GM08714 (cell line): ENCODE results near the gene UBE2L6.
"Not testable (repeated sequence)": the region's sequence is repeated elsewhere in the genome, so short reads cannot be mapped to it uniquely, and the experiment has no call there.

Source experiments
- H3K4me3 ChIP-seq: fragments of 200-500 bp; sonication (Bioruptor generic); 2 replicates; pipeline ENCODE4 v1.5.1; 2014; ENCODE audit warnings: mild to moderate bottlenecking, low read length, inconsistent platforms
- ZNF274 ChIP-seq: IDR thresholded peaks from 2 replicates; pipeline ENCODE4 v1.6.1; 2012; ENCODE audit warnings: mild to moderate bottlenecking, low read depth, low read length

UBE2L6 gene

DNA sequence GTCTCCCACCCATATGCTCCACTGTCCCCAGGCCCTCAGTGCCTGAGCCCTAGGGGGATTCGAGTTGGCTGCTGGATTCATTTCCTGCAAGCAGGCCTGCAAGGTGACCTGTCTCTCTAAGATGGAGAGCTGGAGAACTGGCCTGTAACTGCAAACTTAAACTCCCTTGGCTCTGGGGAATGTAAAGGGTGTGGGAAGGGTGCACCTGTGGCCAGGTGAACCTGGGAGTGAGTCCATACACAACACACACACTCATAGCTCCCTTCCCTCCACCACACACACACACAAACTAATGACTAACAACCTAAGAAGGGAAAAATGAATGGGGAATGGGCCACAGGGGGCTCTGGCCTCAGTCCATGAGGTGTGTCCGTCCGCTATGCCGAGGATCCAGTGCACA lies 15.5 kb downstream of the UBE2L6 start:
- no peak overlapping the region for H3K4me3 ChIP-seq
- TF ChIP-seq ZNF274, result no peak

DNA sequence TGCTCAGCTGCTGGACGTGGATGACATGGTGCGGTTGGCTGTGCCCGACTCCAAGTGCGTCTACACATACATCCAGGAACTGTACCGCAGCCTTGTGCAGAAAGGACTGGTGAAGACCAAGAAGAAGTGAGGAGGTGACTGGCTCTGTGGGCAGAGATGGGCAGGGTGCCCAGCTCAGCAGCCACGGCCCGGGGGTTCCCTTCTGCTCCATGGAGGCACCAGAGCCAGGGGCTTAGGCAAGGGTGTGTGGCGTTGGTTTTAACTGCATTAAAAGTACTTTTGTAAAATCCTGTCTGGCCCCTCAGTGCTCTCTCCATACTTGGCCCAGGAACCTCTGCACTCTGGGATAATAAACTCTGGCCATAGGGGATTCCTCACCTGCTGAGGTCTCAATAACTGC lies 17.5 kb downstream of the UBE2L6 start:
- no peak for TF ChIP-seq ZNF274

DNA sequence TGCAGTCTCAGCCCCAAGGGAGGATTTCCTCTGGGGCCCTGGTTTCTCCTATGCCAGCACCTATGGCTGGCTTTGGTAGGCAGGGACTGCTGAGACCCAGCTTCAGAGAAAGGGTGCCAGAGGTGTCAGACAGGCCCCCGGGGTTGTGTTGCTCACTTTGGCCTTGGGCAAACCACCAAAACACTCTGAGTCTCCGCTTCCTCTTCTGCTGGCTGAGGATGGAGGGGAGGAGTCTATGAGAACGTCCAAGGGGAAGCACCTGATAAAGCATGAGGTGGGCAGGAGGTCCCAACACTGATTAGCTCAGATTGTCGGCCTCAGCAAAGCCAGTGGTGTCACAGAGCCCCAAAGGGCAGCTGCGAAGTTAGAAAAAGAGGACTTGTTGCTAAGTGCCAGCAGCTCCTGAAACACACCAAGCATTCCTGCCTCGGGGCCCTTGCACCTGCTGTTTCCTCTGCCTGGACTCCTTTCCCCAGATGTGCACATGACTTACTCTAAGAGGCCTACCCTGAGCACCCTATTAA lies 19.6 kb downstream of the UBE2L6 start:
- H3K4me3 ChIP-seq, result no peak overlapping the region
- no peak for TF ChIP-seq ZNF274

More for the DNA sequence above, 17.5 kb downstream of the UBE2L6 start:
- H3K4me3 ChIP-seq, result no peak overlapping the region

DNA sequence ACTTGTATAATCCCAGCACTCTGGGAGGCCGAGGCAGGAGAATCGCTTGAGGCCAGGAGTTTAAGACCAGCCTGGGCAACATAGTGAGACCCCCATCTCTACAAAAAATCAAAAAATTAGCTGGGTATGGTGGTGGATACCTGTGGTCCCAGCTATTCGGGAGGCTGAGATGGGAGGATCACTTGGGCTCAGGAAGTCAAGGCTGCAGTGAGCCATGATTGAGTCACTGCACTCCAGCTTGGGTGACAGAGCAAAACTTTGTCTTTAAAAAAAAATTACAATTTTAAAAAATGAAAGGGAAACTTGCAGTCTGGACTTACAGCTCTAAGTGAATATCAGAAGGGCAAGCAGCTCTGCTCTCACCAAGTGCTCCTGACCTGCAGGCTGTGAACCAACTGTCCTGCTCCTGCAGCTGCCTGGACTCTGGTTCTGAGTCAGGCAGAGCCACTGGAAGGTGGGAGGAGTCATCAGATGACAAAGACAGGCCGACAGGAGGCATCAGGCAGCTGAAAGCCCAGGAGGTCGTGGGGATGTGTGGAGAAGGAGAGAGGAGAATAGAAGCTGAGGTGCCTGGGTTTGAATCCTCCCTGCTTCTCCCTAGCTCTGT lies 20.5 kb downstream of the UBE2L6 start:
- H3K4me3 ChIP-seq, result no peak overlapping the region
- TF ChIP-seq ZNF274, result no peak

DNA sequence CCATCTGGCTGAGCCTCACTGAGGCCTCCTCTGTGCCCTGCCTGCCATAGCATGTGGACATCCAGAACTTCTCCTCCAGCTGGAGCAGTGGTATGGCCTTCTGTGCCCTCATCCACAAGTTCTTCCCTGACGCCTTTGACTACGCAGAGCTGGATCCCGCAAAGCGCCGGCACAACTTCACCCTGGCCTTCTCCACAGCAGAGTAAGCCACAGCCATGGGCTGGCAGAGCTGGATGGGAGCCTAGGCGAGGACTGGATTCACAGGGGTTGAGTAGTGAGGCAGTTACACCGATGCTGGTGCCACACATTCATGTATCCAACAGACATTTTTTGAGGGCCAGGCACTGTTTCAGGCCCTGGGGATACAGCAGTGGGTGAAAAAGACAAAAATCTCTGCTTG lies 21.0 kb downstream of the UBE2L6 start:
- no peak overlapping the region for H3K4me3 ChIP-seq
- no peak for TF ChIP-seq ZNF274

DNA sequence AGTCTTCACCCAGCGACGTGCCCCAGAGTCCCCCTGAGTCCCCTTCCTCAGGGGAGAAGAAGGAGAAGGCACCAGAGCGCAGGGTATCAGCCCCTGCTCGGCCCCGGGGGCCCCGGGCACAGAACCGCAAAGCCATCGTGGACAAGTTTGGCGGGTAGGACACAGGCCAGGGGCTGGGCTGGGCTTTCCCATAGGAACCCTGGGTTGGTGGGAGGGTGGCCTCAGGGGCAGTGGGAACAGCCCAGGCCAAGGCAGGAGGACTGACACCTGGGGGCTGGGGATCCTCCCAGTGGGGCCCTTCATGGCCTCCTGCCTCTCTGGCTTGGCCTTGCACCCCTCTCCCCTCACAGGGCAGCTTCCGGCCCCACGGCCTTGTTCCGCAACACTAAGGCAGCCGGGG lies 21.6 kb downstream of the UBE2L6 start:
- no peak for TF ChIP-seq ZNF274
- H3K4me3 ChIP-seq, result no peak overlapping the region

DNA sequence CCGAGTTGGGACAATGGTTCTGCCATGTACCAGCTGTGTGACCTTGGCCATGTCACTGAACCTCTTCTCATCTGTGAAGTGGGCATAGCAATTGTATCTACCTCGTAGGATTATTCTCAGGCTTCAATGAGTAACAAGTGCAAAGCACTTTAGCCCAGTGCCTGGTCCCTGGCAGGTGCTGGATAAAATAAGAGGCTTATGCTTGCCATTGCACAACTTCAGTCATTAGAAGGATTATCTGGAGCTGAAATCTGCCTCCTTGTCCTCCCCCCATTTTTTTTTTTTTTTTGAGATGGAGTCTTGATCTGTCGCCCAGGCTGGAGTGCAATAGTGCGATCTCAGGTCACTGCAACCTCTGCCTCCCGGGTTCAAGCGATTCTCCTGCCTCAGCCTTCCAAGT lies 22.9 kb downstream of the UBE2L6 start:
- TF ChIP-seq ZNF274, result no peak
- H3K4me3 ChIP-seq, result no peak overlapping the region

DNA sequence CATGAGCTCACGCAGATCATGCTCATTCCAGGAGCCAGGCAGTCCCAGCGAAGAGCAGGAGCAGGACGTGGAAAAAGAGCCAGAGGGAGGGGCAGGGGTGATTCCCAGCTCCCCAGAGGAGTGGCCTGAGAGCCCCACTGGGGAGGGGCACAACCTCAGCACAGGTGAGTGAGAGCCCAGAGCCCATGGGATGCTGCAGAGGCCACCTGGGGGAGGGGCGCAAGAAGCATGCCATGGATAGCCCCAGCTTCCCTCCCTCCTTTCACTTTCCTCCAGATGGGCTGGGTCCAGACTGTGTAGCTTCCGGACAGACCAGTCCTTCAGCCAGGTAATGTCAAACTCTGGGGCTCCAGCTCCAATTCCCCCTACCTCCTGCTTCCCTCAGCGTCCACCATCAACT lies 23.9 kb downstream of the UBE2L6 start:
- TF ChIP-seq ZNF274, result no peak
- no peak overlapping the region for H3K4me3 ChIP-seq

DNA sequence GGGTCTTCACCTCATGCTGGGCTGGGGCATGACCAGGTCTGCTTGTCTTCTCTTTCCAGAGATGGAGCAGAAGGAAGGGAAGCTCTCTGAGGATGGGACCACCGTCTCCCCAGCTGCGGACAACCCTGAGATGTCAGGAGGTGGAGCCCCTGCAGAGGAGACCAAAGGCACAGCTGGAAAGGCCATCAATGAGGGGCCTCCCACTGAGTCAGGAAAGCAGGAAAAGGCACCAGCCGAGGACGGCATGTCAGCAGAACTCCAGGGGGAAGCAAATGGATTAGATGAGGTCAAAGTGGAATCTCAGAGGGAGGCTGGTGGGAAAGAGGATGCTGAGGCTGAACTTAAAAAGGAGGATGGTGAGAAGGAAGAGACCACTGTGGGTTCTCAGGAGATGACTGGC lies 24.9 kb downstream of the UBE2L6 start:
- H3K4me3 ChIP-seq, result no peak overlapping the region
- TF ChIP-seq ZNF274, result no peak

DNA sequence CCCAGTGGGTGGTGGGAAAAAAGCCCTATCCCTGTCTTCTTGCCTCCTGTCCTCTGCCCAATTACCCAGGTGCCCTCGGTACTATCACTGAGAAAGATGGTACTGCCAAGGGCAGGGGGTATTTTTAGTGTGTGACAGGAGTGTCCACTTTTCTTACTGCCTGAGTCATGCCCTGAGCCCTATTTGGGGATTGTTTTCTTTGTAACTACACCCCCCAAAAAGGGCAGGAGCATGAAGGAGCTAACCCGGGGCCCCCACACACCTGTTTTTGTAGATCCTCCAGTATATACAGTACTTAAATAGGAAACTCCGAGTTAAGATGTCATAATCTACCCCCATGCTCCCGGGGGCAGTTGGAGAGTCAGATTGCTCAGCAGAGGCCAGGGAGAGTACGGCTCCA lies 26.3 kb downstream of the UBE2L6 start:
- no peak overlapping the region for H3K4me3 ChIP-seq
- no peak for TF ChIP-seq ZNF274

DNA sequence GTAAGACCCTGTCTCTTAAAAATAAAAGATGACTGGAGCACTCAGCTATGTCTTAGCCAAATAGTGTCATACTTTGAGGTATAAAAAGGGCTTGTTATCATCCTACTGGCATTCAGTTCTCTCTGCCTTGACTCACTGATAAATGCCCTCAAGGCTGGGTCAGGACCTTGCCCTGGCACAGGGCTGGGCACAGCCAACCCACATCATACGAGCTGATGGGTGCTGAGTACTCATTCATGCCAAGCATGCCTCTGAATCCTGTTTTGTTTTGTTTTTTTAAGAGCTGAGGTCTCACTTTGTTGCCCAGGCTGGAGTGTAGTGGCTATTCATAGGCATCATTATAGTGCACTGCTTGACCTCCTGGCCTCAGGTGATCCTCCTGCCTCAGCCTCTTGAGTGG lies 28.1 kb downstream of the UBE2L6 start:
- TF ChIP-seq ZNF274, result no peak
- H3K4me3 ChIP-seq, result no peak overlapping the region

DNA sequence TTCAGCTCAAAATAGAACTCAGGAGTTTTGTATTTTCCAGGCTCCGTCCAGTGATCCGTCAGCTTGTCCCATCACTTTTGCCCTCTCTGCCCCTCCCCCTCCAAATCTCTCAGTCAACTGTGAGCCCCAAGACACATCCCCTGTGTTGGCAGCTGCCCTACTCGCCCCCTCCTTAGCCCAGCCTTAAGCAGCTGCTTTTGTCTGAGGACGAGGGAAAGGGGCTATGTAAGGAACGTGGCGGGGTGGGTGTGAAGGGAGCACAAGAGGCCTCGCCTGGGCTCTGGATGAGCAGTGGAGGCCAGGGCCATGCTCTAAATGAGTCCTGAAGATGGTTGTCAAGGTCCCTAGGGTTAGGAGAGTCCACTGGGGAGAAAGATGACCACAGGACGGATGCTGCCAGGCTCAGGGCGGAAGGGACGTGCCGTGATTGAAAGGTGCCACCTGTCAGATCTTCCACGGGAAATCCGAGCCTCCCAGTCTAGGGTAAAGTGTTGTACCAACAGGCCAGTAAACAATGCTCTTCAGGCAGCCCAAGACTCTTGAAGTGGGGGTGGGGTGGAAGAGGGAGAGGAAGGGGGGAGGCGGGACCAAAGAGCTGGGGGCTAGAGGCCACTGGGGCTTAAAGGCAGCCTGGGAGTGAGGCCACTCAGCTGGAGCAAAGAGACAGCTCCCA lies 30.4 kb downstream of the UBE2L6 start, which contains the start of gene SMTNL1:
Gene SMTNL1, plus strand, starts transcription at position 649 of the 673 bp plus-strand sequence. CDS start 5,048 bp downstream, outside the sequence.
- no peak for TF ChIP-seq ZNF274
- H3K4me3 ChIP-seq, result no peak within 1 kb of the TSS

DNA sequence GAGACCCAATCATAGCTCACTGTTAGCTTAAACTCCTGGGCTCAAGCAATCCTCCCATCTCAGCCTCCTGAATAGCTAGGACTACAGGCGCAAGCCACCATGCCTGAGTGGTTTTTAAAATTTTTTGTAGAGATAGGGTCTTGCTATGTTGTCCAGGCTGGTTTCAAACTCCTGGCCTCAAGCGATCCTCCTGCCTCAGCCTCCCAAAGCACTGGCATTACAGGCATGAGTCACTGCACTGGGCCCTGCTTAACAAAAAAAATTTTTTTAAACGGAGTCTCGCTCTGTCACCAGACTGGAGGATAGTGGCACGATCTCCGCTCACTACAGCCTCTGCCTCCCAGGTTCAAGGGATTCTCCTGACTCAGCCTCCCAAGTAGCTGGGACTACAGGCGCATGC lies 33.0 kb downstream of the UBE2L6 start:
- not testable (repeated sequence) for H3K4me3 ChIP-seq

DNA sequence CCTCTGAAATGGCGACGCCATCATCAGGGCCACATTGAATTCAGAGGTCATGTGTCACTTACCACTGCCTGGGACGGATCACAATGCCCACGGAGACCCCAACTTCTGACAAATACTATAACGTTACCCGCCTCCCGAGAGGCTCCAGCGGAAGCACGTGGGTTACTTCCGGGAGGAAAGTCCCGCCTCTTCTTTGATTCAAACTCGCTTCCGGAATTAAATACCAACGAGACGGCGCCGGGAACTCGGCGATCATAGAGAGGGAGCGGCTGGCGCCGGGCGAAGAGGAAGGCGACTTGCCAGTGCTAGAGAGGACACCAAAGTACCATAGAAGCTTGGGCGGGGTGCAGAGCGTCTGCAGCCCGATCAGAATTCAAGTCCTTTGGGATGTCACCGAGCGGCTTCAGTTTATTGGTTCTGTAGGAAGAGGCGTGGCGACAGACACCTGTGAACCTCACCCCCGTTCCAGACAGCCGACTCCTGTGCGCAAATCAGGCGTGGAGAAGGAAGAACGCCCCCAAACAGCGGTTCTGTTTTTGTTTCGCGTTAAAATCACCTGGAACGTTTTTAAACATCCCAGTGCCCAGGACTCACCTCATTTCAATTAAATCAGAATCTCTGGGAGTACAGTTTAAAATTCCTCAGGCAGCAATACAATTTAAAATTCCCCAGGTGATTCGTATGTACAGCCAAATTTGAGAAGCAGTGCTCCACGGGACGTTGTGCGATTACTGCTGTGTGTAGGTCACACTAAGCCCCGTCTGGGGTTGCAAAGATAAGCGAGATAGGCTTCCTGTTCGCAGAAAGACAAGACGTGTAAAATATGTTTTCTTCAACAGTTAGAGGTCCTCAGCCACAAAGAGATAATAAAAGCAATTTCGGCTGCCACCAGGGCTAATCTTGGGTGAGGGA lies 36.6 kb downstream of the UBE2L6 start, which contains the start of gene TIMM10:
Gene TIMM10, minus strand, starts transcription at position 159 of the 912 bp plus-strand sequence. CDS start 565 bp downstream, outside the sequence.
- no peak for TF ChIP-seq ZNF274
- peak within 1 kb of the TSS; percentile 81 for H3K4me3 ChIP-seq
